ENCODE measurements around the gene AMPD3.
A peak's percentile ranks its signal among the peaks of the same experiment; 100 is the strongest.

Gene AMPD3

DNA sequence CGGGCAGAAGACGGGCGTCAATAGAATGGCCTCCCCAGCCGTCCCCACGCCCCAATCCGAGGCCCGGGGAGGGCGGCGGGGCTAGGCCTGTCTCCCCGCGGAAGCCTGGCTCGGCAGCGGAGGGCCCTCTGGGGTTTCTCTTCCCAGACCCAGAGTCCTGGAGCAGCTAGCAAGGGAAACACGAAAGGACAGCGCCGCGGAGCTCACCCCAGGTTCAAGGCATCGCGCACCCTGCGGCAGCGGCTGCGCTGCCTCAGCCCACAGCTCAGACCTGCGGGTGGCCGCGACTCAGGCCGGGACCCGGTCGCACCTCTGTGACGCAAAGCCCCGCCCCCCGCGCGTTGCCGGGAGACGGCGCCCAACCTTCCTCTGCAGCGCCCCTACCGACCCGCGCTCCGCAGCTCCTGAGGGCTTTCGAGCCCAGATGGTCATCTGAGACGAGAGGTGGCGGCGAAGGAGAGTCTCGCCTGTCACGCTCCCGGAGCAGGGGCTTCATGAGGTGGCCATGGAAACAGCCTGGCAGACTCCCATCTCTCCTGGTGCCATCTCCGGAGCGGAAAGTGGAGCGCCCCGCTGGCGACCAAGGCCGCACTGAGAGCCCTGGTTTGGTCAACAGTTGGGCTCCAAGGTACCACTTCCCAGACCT is 86.0 kb downstream of the AMPD3 start, which contains the start of gene RNF141:
RNF141 (minus strand) TSS at position 273 of the 646 bp plus-strand sequence. CDS start 7,029 bp downstream, outside the sequence.
- peak; percentile 33 to 96 (median 91) for DNase-seq

GRCh38 chr11:10541561-10541930 is 86.5 kb downstream of the AMPD3 start:
- no peak for DNase-seq

DNA sequence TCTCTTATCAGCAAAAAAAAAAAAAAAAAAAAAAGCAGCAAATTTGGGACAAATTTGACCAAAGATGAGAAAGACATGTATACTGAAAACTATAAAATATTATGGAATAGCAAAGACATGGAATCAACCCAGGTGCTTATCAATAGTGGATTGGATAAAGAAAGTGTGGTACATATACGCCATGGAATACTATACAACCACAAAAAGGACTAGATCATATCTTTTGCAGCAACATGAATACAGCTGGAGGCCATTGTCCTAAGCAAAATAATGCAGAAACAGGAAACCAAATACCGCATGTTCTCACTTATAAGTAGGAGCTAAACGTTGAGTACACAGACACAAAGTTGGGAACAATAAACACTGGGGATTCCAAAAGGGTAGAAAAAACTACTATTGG is 87.7 kb downstream of the AMPD3 start:
- no peak for DNase-seq

GRCh38 chr11:10543782-10544181 is 88.7 kb downstream of the AMPD3 start:
- DNase-seq = no peak

DNA sequence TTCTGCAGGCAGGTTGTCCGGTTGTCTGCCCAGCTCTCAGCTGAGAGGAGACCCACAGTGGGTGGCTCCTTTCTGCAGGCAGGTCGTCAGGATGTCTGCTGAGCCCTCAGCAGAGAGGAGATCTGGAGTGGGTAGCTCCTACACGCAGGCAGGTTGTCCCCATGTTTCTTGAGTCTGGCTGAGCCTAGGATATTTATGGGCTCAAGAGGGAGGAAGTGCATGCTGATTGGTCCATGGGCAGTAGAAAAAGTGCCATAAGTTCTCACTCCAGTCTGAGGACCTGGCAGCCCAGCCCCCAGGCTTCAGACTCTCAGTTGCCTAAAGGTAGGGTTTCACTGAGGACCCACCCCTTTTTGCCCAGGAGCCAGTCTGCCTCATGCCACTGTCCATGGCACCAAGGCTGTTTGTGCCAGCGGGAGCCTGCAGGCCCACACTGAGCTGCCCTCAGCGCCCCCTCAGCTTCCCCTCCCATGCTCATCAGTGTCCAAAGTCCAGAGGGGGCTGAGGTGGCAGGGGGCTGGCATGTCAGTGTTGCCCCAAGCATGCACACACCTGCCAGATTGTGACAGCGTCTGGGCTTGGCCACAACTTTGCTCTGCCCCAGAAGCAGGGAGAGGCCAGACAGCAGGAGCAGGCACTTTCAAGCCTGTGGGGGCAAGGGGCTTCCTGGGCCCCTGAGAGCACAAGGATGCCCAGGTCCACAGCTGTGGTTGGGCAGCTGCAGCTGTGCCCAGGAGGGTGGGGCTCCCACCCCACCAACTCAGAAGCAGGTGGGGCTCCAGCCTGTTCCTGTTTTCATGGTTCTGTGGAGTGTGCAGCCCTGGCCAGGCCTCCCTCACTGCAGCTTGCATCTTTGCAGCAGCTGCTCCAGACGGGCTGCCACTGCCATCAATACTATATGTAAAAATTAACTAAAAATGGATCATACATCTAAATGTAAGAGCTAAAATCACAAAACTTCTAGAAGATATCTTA is 89.7 kb downstream of the AMPD3 start:
- no peak for DNase-seq

DNA sequence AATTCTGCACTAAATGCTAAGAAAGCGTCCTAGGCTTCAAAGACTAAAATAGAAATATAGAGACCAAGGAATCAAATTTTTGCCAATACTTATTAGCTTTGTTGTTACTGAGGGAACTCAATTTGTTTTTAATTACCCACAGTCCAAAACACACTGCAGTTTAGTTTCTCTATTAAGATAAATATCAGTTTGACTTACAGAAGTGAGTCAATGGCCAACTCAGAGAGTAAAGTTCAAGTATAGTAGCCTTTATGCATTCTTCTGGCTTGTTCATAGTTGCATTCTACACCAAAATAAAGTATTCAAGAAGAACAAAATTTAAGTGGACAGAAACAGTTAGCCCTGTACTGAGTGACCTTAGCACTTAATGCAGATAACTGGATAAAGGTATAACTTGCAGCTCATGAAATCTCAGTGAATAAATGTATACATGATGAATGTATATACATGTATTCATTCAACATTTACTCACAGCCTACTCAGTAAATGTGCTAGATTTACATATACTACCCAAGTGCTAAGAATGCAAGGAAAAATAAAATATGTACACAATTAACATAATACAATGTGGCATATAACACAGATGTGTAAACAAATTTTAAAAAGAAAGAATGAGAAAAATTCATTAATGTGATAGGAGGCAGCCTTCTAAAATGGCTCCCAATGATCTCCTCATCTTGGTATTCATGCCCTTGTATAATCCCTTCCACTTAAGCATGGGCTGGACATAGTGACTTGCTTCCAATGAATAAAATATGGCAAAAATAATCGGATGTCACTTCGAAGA is 95.6 kb downstream of the AMPD3 start:
- DNase-seq = no peak

GRCh38 chr11:10551290-10551592 is 96.2 kb downstream of the AMPD3 start:
- no peak for DNase-seq

GRCh38 chr11:10551845-10552352 is 96.8 kb downstream of the AMPD3 start:
- no peak for DNase-seq

DNA sequence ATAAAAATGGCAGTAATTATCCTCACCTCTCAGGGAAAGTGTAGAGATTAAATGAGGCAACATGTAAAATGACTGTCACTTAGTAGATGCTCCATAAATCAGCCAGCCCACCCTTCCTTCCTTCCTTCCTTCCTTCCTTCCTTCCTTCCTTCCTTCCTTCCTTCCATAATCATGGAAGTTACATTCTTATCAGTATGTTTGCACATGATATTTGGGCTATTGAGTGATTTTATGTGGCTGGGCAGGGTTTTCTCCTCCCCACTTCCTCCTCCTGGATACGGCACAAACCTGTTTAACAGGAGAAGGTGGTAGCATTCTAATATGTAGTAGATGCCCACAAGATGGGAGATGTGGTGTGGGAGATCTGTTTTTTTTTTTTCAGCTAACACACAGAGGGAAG is 101.5 kb downstream of the AMPD3 start:
- no peak for DNase-seq
